Gastroesophageal sphincter (tissue), 4 donors: ENCODE data around the gene PAX3. TPM values are rescaled to one million over a fixed set of nuclear protein-coding genes. Genes with fewer than 3 reads are reported as not detected.

Experiments
- ATAC-seq: fragments of 150-250 bp; one replicate; pipeline ENCODE4 v1.9.1; 2016; ENCODE audit warnings: mild to moderate bottlenecking, moderate library complexity
- H3K27ac ChIP-seq, 4 donors: fragments of 200-600 bp; sonication (generic) in 3 of 4; 1 replicate in 3 of 4; 2 replicates in 1 of 4; pipeline ENCODE4 v1.5.1; 2016 to 2019
- H3K27me3 ChIP-seq: fragments of 200-600 bp; sonication (generic); one replicate; pipeline ENCODE4 v1.5.1; 2019
- H3K36me3 ChIP-seq, 2 donors: fragments of 200-600 bp; sonication (generic); one replicate each; pipeline ENCODE4 v1.5.1; 2019; ENCODE audit warnings: control low read depth in 1 of 2
- H3K4me1 ChIP-seq, 3 donors: fragments of 200-600 bp; sonication (generic); 1 replicate in 2 of 3; 2 replicates in 1 of 3; pipeline ENCODE4 v1.5.1; 2016 to 2019; ENCODE audit warnings: control low read depth in 2 of 3
- H3K4me3 ChIP-seq, 2 donors: fragments of 200-600 bp; sonication (generic); one replicate each; pipeline ENCODE4 v1.5.1; 2019; ENCODE audit warnings: mild to moderate bottlenecking in 1 of 2, moderate library complexity in 1 of 2
- H3K9me3 ChIP-seq, 3 donors: fragments of 200-600 bp; sonication (generic); one replicate each; pipeline ENCODE4 v1.5.1; 2017 to 2019; ENCODE audit warnings: control low read depth in 2 of 3
- CTCF ChIP-seq, 4 experiments: fragments of 200-600 bp in 2 of 4; fragments of 450-650 bp in 2 of 4; sonication (generic) in 1 of 4; IDR thresholded peaks; one replicate each; pipeline ENCODE4 v1.5.1; 2017 to 2019; ENCODE audit warnings: antibody characterized with exemption in 4 of 4, mild to moderate bottlenecking in 2 of 4, moderate library complexity in 2 of 4
- EP300 ChIP-seq: sonication (generic); formaldehyde crosslinking; IDR thresholded peaks from one replicate; pipeline ENCODE4 v1.6.1; 2017; ENCODE audit warnings: antibody characterized with exemption, mild to moderate bottlenecking
- POLR2A ChIP-seq, 2 donors: fragments of 450-650 bp; IDR thresholded peaks; one replicate each; pipeline ENCODE4 v1.6.1; 2017; ENCODE audit warnings: antibody characterized with exemption in 2 of 2, mild to moderate bottlenecking in 2 of 2, moderate library complexity in 1 of 2
- POLR2AphosphoS5 ChIP-seq: sonication (generic); formaldehyde crosslinking; IDR thresholded peaks from one replicate; pipeline ENCODE4 v1.6.1; 2017; ENCODE audit warnings: antibody characterized with exemption
- WGBS, 2 donors: methylation state at CpG; one replicate each; pipeline ENCODE4 v1.1.5; 2018; ENCODE audit warnings: low coverage in 1 of 2; 5-methylcytosine and 5-hydroxymethylcytosine counted together
- total RNA-seq, 4 donors: library from RNA; depleted of rRNA; stranded (reverse); fragments of >200 nt; gene quantifications; one replicate each; pipeline ENCODE4 v1.1.0, GENCODE V29; 2016

Gene PAX3
- total RNA-seq, 4 donors from 2014 or later, result 0.31 TPM; not detected in 3

- WGBS, 2 donors, result 0 to 1% methylated on average over 2 to 13 of the region's 45 CpGs
- Histone ChIP-seq H3K36me3 (no peaks in the 10 kb centered on the region), H3K4me3 (peak overlapping the region in 1 of 2 donors; percentile 33), H3K27me3 (peaks cover 100% of the 10 kb centered on the region), H3K4me1 (peaks cover 0 to 25% (median 8%) of the 10 kb centered on the region in 3 donors), H3K9me3 (no peaks in the 10 kb centered on the region), H3K27ac (no peak overlapping the region)
- no peak for TF ChIP-seq EP300
- no peak for TF ChIP-seq CTCF (IDR thresholded peaks at IDR 0.05)
- TF ChIP-seq POLR2AphosphoS5, result no peak
- no peak for TF ChIP-seq POLR2A (IDR thresholded peaks at IDR 0.05)
- ATAC-seq, result no peak
These were observed 7.9 kb downstream of the PAX3 start for GRCh38 chr2:222290736-222291484.

- Histone ChIP-seq H3K27me3 (peaks cover 100% of the 10 kb centered on the region), H3K9me3 (no peaks in the 10 kb centered on the region), H3K36me3 (no peaks in the 10 kb centered on the region), H3K4me1 (peaks cover 0 to 19% (median 6%) of the 10 kb centered on the region in 3 donors), H3K27ac (no peak overlapping the region), H3K4me3 (peak overlapping the region in 1 of 2 donors; percentile 33)
- ATAC-seq, result no peak
- 13 to 19% methylated on average over 7 of the region's 7 CpGs for WGBS, 2 donors
- TF ChIP-seq POLR2A (IDR thresholded peaks at IDR 0.05) (no peak), EP300 (no peak), CTCF (IDR thresholded peaks at IDR 0.05) (no peak), POLR2AphosphoS5 (no peak)
These were observed 8.4 kb downstream of the PAX3 start for GRCh38 chr2:222290401-222290735.

GRCh38 chr2:222289278-222290160 is 9.3 kb downstream of the PAX3 start:
- no peak for TF ChIP-seq POLR2AphosphoS5
- TF ChIP-seq CTCF (IDR thresholded peaks at IDR 0.05), result no peak
- no peak for TF ChIP-seq EP300
- TF ChIP-seq POLR2A (IDR thresholded peaks at IDR 0.05), result no peak
- 12 to 13% methylated on average over 28 to 30 of the region's 30 CpGs for WGBS, 2 donors
- ATAC-seq, result no peak
- Histone ChIP-seq H3K27me3 (peaks cover 100% of the 10 kb centered on the region), H3K36me3 (no peaks in the 10 kb centered on the region), H3K4me1 (peaks cover 0 to 13% (median 0%) of the 10 kb centered on the region in 3 donors), H3K4me3 (no peak overlapping the region), H3K9me3 (no peaks in the 10 kb centered on the region), H3K27ac (no peak overlapping the region)

GRCh38 chr2:222288590-222289277 is 10.1 kb downstream of the PAX3 start:
- no peak overlapping the region for H3K27ac ChIP-seq
- WGBS, 2 donors, result 9 to 14% methylated on average over 8 of the region's 8 CpGs
- no peaks in the 10 kb centered on the region for H3K9me3 ChIP-seq
- H3K4me3 ChIP-seq, result no peak overlapping the region
- ATAC-seq, result no peak
- no peaks in the 10 kb centered on the region for H3K36me3 ChIP-seq
- peaks cover 100% of the 10 kb centered on the region for H3K27me3 ChIP-seq
- H3K4me1 ChIP-seq, result peaks cover 0 to 13% (median 0%) of the 10 kb centered on the region in 3 donors
- TF ChIP-seq POLR2AphosphoS5, result no peak
- TF ChIP-seq POLR2A (IDR thresholded peaks at IDR 0.05), result no peak
- TF ChIP-seq EP300, result no peak
- no peak for TF ChIP-seq CTCF (IDR thresholded peaks at IDR 0.05)
